Measurements from ENCODE around the gene CUL9.
"Not testable (repeated sequence)": the region's sequence is repeated elsewhere in the genome, so short reads cannot be mapped to it uniquely, and the experiment has no call there.

Gene CUL9

GRCh38 chr6:43181942-43182860 is at the start of gene CUL9:
Gene CUL9 (plus strand): TSS chr6:43182196. CDS start chr6:43184311, 2,115 bp downstream.
- DNase-seq: peak; percentile 13

GRCh38 chr6:43138267-43138666 is 43.7 kb upstream of the CUL9 start:
- DNase-seq: no peak

GRCh38 chr6:43139973-43140372 is 42.0 kb upstream of the CUL9 start:
- DNase-seq: not testable (repeated sequence)

GRCh38 chr6:43141644-43142043 is 40.4 kb upstream of the CUL9 start:
- no peak for DNase-seq

GRCh38 chr6:43142101-43142500 is 39.9 kb upstream of the CUL9 start:
- no peak for DNase-seq

GRCh38 chr6:43143235-43144128 is 38.5 kb upstream of the CUL9 start:
- DNase-seq: peak; percentile 76

- no peak for DNase-seq
Observed at GRCh38 chr6:43144879-43145278, 37.1 kb upstream of the CUL9 start.

- DNase-seq: no peak
Observed at GRCh38 chr6:43146261-43146660, 35.7 kb upstream of the CUL9 start.

GRCh38 chr6:43146709-43147688 is 35.0 kb upstream of the CUL9 start:
- DNase-seq: no peak

- no peak for DNase-seq
Observed at GRCh38 chr6:43147691-43148477, 34.1 kb upstream of the CUL9 start.

- no peak for DNase-seq
Observed at GRCh38 chr6:43149265-43149664, 32.7 kb upstream of the CUL9 start.

- no peak for DNase-seq
Observed at GRCh38 chr6:43150051-43150751, 31.8 kb upstream of the CUL9 start.

- DNase-seq: no peak
Observed at GRCh38 chr6:43159599-43159998, 22.4 kb upstream of the CUL9 start.

- DNase-seq: no peak
Observed at GRCh38 chr6:43163899-43164298, 18.1 kb upstream of the CUL9 start.

- DNase-seq: peak; percentile 82
Observed at GRCh38 chr6:43170417-43170930, 11.5 kb upstream of the CUL9 start.

GRCh38 chr6:43170931-43171706 is 10.9 kb upstream of the CUL9 start, which contains the start of gene SRF:
Gene SRF (plus strand): TSS chr6:43171269. CDS start chr6:43171657, 388 bp downstream.
- DNase-seq: peak; percentile 96

- DNase-seq: no peak
Observed at GRCh38 chr6:43171707-43172103, 10.3 kb upstream of the CUL9 start.

GRCh38 chr6:43172104-43173007 is 9.6 kb upstream of the CUL9 start:
- no peak for DNase-seq
